ENCODE results near the gene SERPINB4. TPM values are rescaled to one million over a fixed set of nuclear protein-coding genes. Genes with fewer than 3 reads are reported as not detected.
"Not testable (repeated sequence)": the region's sequence is repeated elsewhere in the genome, so short reads cannot be mapped to it uniquely, and the experiment has no call there.

Gene SERPINB4
- total RNA-seq, 4 donors from 2014 or later = 0.13 TPM; not detected in 3

DNA sequence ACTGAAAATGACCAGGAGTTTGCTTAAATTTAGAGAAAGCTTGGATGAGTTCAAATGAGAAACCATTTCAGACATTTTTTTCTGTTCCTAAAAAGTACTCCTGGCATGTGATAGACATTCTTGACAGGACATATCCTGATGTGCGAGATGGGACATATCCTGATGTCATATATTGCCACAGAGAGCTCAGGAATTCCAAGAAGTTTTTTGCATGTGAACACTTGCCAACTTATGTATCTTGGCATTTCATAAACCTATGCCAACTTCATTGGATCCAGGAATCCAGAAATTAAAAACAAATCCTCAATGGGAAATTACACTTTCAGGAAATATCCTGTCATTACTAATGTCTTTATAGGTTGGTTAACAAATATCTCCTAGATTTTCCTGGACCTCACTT is 20.5 kb upstream of the SERPINB4 start:
- intact Hi-C loops (cut with DNase I; ENCODE audit: low total_unique reads) (no loop called here), in situ Hi-C loops (cut with MboI; ENCODE audit: low sequenced_read_pairs in 4 of 4) (no loop called here)
- H3K36me3 ChIP-seq = no peaks in the 10 kb centered on the region
- H3K27me3 ChIP-seq = no peaks in the 10 kb centered on the region
- TF ChIP-seq POLR2A (IDR thresholded peaks at IDR 0.05) = no peak
- TF ChIP-seq, protein P1, sequence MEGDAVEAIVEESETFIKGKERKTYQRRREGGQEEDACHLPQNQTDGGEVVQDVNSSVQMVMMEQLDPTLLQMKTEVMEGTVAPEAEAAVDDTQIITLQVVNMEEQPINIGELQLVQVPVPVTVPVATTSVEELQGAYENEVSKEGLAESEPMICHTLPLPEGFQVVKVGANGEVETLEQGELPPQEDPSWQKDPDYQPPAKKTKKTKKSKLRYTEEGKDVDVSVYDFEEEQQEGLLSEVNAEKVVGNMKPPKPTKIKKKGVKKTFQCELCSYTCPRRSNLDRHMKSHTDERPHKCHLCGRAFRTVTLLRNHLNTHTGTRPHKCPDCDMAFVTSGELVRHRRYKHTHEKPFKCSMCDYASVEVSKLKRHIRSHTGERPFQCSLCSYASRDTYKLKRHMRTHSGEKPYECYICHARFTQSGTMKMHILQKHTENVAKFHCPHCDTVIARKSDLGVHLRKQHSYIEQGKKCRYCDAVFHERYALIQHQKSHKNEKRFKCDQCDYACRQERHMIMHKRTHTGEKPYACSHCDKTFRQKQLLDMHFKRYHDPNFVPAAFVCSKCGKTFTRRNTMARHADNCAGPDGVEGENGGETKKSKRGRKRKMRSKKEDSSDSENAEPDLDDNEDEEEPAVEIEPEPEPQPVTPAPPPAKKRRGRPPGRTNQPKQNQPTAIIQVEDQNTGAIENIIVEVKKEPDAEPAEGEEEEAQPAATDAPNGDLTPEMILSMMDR (IDR thresholded peaks at IDR 0.05 in 4 of 5, conservative IDR thresholded peaks at IDR 0.05 in 1 of 5) = no peak
- DNase-seq = no peak
- no peak overlapping the region for H3K4me3 ChIP-seq
- no peaks in the 10 kb centered on the region for H3K4me1 ChIP-seq
- no peak for ATAC-seq
- H3K27ac ChIP-seq = no peak overlapping the region
- no peaks in the 10 kb centered on the region for H3K9me3 ChIP-seq

GRCh38 chr18:63661750-63662149 is 17.7 kb upstream of the SERPINB4 start, which contains the start of gene SERPINB3:
SERPINB3 (minus strand) TSS chr18:63661893; CDS start chr18:63661216, 677 bp downstream.
- H3K36me3 ChIP-seq; H3K4me1 ChIP-seq; ATAC-seq; H3K4me3 ChIP-seq; H3K27me3 ChIP-seq; DNase-seq; intact Hi-C loops (cut with DNase I; ENCODE audit: low total_unique reads); H3K9me3 ChIP-seq; H3K27ac ChIP-seq; in situ Hi-C loops (cut with MboI; ENCODE audit: low sequenced_read_pairs in 4 of 4): not testable (repeated sequence)

GRCh38 chr18:63658920-63659319 is 14.9 kb upstream of the SERPINB4 start:
- H3K27ac ChIP-seq; H3K4me1 ChIP-seq; ATAC-seq; in situ Hi-C loops (cut with MboI; ENCODE audit: low sequenced_read_pairs in 4 of 4); H3K4me3 ChIP-seq; H3K27me3 ChIP-seq; H3K9me3 ChIP-seq; H3K36me3 ChIP-seq; DNase-seq; intact Hi-C loops (cut with DNase I; ENCODE audit: low total_unique reads): not testable (repeated sequence)

GRCh38 chr18:63650271-63650670 is 6.2 kb upstream of the SERPINB4 start:
- H3K27ac ChIP-seq; H3K4me1 ChIP-seq; H3K27me3 ChIP-seq; H3K4me3 ChIP-seq; intact Hi-C loops (cut with DNase I; ENCODE audit: low total_unique reads); in situ Hi-C loops (cut with MboI; ENCODE audit: low sequenced_read_pairs in 4 of 4); H3K9me3 ChIP-seq; H3K36me3 ChIP-seq; DNase-seq; ATAC-seq: not testable (repeated sequence)

DNA sequence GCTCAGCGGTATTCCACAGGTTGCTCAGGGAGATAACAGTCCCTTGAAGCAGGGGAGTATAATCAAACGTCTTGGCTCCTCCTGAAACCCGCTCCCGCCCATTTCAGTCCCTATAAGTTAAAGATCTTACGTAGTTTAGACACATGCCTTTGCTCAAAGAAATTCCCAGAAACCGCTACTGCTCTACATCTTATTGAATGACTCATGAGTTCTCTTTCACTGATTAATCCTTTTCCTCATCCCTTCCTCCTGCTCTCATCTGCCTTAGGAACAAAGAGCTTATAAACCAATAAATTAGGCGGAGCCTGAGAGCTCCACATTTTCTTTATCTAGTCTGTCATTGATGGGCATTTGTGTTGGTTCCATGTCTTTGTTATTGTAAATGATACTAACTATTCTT is 4.2 kb upstream of the SERPINB4 start:
- H3K27me3 ChIP-seq = no peaks in the 10 kb centered on the region
- H3K9me3 ChIP-seq = no peaks in the 10 kb centered on the region
- ATAC-seq (no peak), DNase-seq (no peak)
- H3K36me3 ChIP-seq = no peaks in the 10 kb centered on the region
- no peaks in the 10 kb centered on the region for H3K4me1 ChIP-seq
- TF ChIP-seq, protein P1 (IDR thresholded peaks at IDR 0.05 in 4 of 5, conservative IDR thresholded peaks at IDR 0.05 in 1 of 5) = no peak
- no peak for TF ChIP-seq POLR2A (IDR thresholded peaks at IDR 0.05)
- H3K4me3 ChIP-seq = no peak overlapping the region
- H3K27ac ChIP-seq = no peak overlapping the region
- intact Hi-C loops (cut with DNase I; ENCODE audit: low total_unique reads) (no loop called here), in situ Hi-C loops (cut with MboI; ENCODE audit: low sequenced_read_pairs in 4 of 4) (no loop called here)

DNA sequence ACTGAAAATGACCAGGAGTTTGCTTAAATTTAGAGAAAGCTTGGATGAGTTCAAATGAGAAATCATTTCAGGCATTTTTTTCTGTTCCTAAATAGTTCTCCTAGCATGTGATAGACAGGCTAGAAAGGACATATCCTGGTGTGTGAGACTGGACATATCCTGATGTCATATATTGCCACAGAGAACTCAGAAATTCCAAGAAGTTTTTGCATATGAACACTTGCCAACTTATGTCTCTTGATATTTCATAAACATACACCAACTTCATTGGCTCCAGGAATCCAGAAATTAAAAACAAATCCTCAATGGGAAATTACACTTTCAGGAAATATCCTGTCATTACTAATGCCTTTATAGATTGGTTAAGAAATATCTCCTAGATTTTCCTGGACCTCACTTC is 2.9 kb upstream of the SERPINB4 start:
- intact Hi-C loops (cut with DNase I; ENCODE audit: low total_unique reads) (no loop called here), in situ Hi-C loops (cut with MboI; ENCODE audit: low sequenced_read_pairs in 4 of 4) (no loop called here)
- Histone ChIP-seq H3K27me3 (no peaks in the 10 kb centered on the region), H3K27ac (no peak overlapping the region), H3K4me1 (no peaks in the 10 kb centered on the region), H3K36me3 (no peaks in the 10 kb centered on the region), H3K4me3 (no peak overlapping the region), H3K9me3 (no peaks in the 10 kb centered on the region)
- DNase-seq (no peak), ATAC-seq (no peak)
- TF ChIP-seq POLR2A (IDR thresholded peaks at IDR 0.05) = no peak
- TF ChIP-seq, protein P1 (IDR thresholded peaks at IDR 0.05 in 4 of 5, conservative IDR thresholded peaks at IDR 0.05 in 1 of 5) = no peak

- H3K27ac ChIP-seq; in situ Hi-C loops (cut with MboI; ENCODE audit: low sequenced_read_pairs in 4 of 4); H3K4me1 ChIP-seq; H3K9me3 ChIP-seq; H3K27me3 ChIP-seq; H3K36me3 ChIP-seq; DNase-seq; H3K4me3 ChIP-seq; intact Hi-C loops (cut with DNase I; ENCODE audit: low total_unique reads); ATAC-seq: not testable (repeated sequence)
Observed at GRCh38 chr18:63644694-63645093, 638 bp upstream of the SERPINB4 start.

GRCh38 chr18:63642668-63643356 is 1.2 kb downstream of the SERPINB4 start:
- H3K36me3 ChIP-seq; H3K4me3 ChIP-seq; H3K27me3 ChIP-seq; intact Hi-C loops (cut with DNase I; ENCODE audit: low total_unique reads); H3K9me3 ChIP-seq; DNase-seq; in situ Hi-C loops (cut with MboI; ENCODE audit: low sequenced_read_pairs in 4 of 4); ATAC-seq; H3K27ac ChIP-seq; H3K4me1 ChIP-seq: not testable (repeated sequence)

GRCh38 chr18:63641157-63641680 is 2.8 kb downstream of the SERPINB4 start:
- H3K36me3 ChIP-seq; H3K9me3 ChIP-seq; H3K4me1 ChIP-seq; intact Hi-C loops (cut with DNase I; ENCODE audit: low total_unique reads); in situ Hi-C loops (cut with MboI; ENCODE audit: low sequenced_read_pairs in 4 of 4); DNase-seq; ATAC-seq; H3K27me3 ChIP-seq; H3K27ac ChIP-seq; H3K4me3 ChIP-seq: not testable (repeated sequence)

All from gastrocnemius medialis (tissue), 4 donors.